HG02588 (cell line): ENCODE measurements around the gene PAFAH1B1.
"Not testable (repeated sequence)": the region's sequence is repeated elsewhere in the genome, so short reads cannot be mapped to it uniquely, and the experiment has no call there.

Experiments used
- ATAC-seq: cut with Tn5 transposase; IDR thresholded peaks from one replicate; pipeline ENCODE4 v1.9.1; 2021; ENCODE audit warnings: mild to moderate bottlenecking, moderate library complexity; ENCODE audit not compliant: unreplicated experiment

PAFAH1B1 gene

DNA sequence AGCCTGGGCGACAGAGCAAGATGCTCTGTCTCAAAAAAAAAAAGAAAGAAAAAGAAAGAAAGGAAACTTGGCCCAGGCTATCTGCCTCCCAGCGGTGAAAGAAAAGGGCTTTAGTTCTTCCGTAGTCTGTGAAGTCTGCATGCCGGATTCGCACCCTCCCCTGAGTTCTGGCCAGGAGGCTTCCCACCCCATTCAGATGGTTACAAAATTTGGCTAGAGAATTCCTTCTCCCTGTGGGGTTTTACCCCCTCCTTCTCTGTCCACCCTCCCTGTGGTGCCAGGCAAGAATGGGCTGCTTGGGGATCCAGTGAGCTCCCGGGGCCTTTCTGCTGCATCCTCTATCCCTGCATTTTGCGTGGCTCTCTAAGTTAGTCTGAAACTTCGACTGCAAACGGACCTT lies 37.8 kb downstream of the PAFAH1B1 start:
- ATAC-seq = no peak

DNA sequence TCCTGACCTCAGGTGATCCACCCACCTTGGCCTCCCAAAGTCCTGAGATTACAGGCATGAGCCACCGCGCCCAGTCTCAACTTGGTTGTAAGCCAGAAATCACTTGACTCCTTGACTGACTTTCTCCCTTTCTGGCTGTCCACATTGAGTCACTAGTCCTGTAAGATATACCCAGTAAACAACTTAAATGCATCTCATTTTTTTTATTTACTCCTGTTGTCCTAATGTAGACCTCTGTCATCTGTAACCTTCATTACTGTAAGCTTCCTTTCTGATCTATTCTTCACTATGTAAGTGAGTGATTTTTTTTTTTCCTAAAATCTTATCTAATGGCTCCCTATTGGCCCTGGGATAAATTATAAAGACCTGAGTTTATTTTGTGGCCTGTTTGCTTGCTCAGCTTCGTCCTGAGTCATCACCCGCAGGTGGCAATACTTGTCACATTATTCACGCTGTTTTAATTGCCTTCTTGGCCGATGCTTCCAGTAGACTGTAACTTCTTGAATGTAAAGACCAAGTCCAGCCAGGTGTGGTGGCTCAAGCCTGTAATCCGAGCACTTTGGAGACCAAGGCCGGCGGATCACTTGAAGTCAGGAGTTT lies 41.0 kb downstream of the PAFAH1B1 start:
- no peak for ATAC-seq

DNA sequence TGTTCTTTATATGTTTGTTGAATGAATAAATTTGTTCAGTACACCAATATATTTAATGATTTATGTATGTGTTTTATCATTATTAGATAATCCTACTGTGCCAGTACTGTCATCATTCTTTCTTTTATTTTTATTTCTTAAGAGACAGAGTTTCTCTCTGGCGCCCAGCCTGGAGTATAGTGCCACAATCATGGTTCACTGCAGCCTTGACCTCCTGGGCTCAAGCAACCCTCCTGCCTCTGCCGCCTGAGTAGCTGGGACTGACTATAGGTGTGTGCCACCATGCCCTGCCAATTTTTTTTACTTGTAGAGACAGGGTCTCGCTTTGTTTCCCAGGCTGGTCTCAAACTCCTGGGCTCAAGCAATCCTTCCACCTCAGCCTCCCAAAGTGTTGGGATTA lies 41.8 kb downstream of the PAFAH1B1 start:
- no peak for ATAC-seq

DNA sequence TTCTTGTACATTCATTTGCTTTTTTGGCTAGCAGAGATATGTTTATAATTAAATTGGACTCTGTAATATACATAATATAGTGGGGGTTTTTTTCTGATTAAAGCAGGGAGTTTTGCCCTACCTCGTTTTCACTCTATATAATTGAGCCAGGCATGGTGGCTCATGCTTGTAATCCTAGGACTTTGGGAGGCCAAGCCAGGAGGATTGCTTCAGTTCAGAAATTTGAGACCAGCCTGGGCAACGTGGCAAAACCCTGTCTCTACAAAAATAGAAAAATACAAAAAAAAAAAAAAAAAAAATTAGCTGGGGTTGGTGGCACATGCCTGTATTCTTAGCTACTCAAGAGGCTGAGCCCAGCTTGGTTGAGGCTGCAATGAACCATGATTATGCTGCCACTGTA lies 42.2 kb downstream of the PAFAH1B1 start:
- no peak for ATAC-seq

DNA sequence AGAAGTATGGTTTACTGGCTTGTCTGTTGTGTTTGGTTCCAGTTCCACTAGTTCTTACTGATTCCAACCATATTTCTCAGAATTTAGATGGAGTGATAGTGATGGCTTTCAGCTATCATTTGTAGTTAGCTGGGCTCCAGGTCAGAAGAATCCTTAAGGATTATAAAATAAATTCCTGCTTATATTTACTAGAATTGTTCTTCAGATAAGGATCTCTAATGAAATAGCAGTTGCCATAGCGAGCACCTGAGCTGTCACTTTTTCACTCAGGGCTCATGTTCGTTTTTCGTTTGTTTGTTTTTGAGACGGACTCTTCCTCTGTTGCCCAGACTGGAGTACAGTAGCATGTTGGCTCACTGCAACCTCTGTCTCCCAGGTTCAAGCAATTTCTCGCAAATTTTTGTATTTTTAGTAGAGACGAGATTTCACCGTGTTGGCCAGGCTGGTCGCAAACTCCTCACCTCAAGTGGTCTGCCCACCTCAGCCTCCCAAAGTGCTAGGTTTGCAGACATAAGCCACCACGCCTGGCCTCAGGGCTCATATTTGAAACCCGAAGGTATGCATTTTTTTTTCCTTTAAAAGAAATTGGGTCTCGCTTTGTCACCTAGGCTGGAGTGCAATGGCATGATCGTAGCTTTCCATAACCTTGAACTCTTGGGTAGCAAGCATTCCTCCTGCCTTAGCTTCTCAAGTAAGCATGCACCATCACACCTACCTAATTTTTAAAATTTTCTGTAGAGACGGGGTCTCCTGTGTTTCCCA lies 42.9 kb downstream of the PAFAH1B1 start:
- no peak for ATAC-seq

DNA sequence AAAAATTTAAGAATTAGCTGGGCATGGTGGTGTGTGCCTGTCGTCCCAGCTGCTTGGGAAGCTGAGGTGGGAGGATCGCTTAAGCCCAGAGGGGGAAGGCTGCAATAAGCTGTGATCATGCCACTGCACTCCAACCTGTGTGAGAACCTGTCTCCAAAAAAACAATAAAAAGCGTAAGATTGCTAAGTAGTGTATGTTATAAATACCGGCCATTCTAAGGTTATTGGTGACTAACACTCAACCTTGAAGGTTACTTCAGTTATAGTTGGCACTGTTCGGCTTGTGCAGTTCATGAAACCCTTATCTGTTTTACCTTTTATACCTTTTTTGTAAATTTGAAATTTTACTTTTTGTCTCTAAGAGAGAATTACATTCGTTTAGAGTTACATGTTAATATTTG lies 44.0 kb downstream of the PAFAH1B1 start:
- ATAC-seq = no peak

DNA sequence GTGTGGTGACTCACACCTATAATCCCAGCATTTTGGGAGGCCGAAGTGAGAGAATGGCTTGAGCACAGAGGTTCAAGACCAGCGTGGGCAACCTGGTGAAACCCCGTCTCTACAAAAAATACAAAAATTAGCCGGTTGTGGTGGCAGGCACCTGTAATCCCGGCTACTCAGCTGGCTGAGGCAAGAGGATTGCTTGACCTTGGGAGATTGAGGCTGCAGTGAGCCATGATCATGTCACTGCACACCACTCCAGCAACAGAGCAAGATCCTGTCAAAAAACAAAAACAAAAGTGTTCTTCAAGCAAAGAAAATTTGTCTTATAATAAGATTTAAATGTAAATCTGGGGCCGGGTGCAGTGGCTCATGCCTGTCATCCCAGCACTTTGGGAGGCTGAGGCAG lies 51.5 kb downstream of the PAFAH1B1 start:
- no peak for ATAC-seq

DNA sequence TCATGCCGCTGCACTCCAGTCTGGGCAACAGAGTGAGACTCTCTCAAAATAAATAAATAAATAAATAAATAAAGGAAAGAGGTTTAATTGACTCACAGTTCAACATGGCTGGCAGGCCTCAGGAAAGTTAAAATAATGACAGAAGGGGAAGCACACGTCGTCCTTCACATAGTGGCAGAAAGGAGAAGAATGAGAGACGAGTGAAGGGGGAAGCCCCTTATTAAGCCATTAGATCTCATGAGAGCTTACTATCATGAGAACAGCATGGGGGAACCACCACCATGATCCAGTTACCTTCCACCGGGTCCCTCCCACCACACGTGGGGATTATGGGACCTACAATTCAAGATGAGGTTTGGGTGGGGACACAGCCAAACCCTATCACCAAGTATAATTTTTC lies 54.5 kb downstream of the PAFAH1B1 start:
- ATAC-seq = no peak

DNA sequence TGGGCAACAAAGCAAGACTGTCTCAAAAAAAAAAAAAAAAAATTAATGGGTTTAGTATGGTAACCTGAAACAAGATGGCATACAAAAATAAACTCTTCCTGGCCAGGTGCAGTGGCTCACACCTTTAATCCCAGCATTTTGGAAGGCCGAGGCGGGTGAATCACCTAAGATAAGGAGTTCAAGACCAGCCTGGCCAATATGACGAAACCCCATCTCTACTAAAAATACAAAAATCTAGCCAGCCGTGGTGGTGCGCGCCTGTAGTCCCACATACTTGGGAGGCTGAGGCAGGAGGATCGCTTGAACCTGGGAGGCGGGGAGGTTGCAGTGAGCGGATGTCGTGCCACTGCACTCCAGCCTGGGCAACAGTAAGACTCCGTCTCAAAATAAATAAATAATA lies 55.7 kb downstream of the PAFAH1B1 start:
- ATAC-seq = no peak

DNA sequence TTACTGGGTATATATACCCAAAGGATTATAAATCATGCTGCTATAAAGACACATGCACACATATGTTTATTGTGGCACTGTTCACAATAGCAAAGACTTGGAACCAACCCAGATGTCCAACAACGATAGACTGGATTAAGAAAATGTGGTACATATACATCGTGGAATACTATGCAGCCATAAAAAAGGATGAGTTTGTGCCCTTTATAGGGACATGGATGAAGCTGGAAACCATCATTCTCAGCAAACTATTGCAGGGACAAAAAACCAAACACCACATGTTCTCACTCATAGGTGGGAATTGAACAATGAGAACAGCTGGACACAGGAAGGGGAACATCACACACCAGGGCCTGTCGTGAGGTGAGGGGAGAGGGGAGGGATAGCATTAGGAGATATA lies 59.5 kb downstream of the PAFAH1B1 start:
- ATAC-seq = not testable (repeated sequence)

DNA sequence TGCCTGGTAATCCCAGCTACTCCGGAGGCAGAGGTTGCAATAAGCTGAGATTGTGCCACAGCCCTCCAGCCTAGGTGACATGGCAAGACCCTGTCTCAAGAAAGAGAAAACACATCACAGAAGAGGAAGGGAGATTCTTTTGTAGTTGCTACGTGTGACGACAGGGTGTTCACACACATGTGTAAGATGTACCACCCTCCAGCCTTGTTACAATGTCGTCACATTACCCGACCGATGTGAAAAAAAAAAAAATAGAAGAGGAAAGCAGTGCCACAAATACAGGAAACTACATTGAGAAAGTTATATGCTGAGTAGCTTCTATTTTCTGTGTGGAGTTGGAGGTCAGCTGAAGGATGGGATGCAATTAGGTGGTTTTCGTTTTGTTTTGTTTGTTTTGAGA lies 62.1 kb downstream of the PAFAH1B1 start:
- ATAC-seq = no peak

DNA sequence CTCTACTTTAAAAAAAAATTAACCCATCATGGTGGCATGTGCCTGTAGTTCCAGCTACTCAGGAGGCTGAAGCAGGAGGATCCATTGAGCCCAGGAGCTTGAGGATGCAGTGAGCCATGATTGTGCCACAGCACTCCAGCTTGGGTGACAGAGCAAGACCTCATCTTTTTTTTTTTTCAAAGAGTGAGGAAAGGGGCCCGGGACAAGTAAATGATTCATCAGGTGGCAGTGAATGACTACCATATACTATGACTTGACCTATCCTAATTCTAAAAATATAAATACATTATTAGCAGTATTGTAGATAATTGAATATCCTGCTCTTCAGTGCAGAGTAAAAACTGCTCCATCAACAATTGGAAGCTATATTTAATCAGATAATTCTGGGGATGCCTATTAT lies 62.8 kb downstream of the PAFAH1B1 start:
- ATAC-seq = no peak

DNA sequence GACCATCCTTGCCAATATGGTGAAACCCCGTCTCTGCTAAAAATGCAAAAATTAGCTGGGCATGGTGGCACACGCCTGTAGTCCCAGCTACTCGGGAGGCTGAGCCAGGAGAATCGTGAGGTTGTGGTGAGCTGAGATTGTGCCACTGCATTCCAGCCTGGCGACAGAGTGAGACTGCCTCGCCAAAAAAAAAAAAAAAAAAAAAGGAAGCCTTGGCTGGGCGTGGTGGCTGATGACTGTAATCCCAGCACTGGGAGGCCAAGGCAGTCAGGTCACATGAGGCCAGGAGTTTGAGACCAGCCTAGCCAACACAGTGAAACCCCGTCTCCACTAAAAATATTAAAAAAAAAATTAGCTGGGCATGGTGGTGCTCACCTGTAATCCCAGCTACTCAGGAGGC lies 65.9 kb downstream of the PAFAH1B1 start:
- ATAC-seq = not testable (repeated sequence)

DNA sequence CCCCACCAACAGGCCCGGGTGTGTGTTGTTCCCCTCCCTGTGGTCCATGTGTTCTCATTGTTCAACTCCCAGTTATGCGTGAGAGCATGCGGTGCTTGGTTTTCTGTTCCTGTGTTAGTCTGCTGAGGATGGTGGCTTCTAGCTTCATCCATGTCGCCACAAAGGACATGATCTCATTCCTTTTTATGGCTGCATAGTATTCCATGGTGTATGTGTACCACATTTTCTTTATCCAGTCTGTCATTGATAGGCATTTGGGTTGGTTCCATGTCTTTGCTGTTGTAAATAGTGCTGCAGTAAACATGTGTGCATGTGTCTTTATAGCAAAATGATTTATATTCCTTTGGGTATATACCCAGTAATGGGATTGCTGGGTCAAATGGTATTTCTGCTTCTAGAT lies 67.0 kb downstream of the PAFAH1B1 start:
- ATAC-seq = not testable (repeated sequence)

DNA sequence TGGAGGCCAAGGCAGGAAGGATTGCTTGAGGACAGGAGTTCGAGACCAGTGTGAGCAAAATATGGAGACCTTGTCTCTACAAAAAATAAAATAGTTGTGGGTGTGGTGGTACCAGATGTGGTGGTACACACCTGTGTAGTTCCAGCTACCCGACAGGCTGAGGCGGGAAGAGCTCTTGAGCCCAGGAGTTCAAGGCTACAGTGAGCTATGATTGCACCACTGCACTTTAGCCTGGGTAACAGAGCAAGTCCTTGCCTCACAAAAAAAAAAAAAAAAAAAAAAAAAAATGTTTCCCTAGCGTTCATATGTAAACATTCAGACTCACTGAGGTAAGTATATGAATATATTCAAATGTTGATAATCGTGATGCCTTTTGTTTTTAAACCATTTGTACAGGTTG lies 78.6 kb downstream of the PAFAH1B1 start:
- ATAC-seq = no peak

DNA sequence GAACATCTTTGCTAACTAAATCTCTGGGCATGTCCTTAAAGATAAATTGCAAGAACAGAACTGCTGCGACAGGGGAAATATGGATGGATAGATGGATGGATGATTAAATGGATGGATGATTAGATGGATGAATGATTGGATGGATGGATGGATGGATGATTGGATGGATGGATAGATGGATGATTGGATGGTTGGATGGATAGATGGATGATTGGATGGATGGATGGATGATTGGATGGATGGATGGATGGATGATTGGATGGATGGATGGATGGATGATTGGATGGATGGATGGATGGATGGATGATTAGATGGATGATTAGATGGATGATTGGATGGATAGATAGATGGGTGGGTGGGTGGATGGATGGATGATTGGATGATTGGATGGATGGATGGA lies 85.8 kb downstream of the PAFAH1B1 start:
- not testable (repeated sequence) for ATAC-seq

DNA sequence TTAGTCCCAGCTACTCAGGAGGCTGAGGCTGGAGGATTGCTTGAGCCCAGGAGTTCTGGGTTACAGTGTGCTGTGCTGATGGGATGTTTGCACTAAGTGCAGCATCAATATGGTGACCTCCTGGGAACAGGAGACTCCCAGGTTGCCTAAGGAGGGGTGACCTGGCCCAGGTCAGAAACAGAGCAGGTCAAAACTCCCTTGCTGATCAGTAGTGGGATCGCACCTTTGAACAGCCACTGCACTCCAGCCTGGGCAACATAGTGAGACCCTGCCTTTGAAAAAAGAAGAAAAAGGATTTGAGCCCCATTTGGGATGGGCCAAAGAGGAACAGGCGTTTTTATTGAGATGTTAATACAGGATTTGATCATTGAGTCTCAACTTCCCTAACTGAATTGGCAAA lies 87.5 kb downstream of the PAFAH1B1 start:
- no peak for ATAC-seq

DNA sequence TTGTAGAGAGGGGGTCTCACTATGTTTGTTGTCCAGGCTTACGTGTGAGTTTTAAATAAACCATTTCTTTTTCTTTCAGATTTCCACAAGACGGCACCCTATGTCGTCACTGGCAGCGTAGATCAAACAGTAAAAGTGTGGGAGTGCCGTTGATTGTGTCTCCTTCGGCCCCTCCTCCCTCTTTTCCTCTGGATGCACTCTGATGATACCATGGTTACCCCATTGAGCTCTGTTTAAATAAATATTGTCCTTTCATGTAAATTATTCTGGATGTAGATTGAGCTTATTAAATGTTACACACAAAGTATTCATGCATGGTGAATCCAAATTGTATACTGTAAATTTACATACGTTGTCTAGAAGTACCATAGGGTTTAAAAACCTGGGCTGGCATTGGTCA lies 88.2 kb downstream of the PAFAH1B1 start:
- no peak for ATAC-seq

DNA sequence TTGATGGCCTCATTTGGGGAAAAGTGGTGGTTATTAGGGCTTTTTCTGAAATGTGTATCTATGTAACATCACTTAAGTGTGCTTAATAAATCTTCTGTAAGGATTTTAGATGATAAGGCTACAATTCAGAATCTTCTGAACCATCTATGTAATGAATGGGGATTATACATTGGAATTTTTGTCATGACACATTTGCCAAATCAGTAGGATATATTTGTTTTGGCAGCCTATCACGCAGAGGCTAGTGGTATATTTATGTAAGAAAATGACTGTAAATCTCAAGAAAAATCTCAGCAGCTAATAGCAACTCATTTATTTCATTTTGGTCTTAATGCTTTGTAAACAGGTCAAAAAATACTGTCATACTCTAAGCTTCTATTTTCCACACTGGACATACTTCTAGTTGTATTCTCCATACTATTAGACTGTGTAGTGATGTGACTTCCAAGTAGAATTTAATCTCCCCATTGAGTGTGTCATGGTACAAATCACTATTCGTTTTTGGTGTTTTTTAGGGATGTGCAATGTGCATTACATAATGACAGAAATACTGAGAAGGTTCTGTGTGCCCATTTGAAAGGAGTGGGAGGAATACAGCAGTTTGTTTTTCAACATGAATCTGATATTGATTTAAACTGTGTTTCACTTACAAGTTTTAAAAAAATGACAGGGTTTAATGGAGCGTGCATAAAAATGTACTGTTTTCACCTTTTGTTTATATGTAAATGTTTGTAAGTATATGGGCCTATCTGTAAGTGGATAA lies 88.9 kb downstream of the PAFAH1B1 start:
- no peak for ATAC-seq

DNA sequence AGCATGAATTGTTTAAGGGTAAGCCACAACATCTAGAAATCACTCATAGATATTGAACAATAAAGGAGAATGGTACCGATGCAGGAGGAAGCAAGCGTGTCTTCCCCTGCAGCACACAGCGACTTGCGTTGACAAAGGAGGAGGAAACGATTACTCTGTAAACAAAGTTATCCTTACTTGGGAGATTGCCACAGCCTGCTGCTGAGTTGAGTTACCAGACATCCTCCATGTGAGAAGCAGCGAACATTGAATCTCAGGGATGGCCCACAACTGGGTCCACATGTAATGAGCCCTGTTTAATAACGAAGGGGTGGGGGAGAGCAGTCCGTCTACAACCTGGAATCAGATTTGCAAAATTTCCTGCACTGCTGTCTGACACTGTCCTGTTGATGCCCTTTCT lies 90.5 kb downstream of the PAFAH1B1 start:
- no peak for ATAC-seq

DNA sequence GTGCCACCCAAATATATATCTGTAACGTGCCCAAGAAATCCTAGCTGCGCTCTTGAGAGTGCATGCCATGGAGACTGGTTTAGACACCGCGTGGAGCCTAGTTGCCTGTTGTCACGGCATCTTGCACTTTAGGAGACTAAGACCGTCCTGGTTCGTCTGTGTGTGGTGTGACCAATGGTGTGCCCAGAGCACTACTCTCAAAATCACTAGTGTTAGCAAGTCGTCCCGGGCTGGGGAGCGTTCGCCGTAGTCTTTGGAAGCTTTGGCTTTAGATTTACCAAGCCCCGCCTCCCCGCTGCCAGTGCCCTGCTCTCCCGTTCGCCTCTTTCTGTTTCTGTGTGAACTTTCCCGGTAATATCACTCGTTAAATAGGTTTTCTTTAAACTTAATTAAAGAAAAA lies 91.1 kb downstream of the PAFAH1B1 start:
- ATAC-seq = no peak

DNA sequence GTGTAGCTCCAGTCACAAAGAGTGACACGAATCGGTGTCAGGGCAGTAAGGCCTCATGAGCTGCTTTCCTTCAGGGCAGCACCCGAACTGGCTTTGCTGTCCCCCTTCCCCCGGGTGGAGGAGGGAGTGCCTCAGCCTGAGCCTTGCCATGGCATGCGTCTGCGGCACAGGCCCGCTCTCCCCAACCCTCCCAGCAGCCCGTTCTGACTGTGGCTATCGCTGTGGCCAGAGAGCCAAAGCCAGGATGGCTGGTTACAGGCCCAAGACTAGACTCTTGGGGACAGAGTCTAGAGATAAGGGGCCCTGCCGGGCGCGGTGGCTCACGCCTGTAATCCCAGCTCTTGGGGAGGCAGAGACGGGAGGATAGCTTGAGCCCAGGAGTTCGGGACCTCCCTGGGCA lies 92.2 kb downstream of the PAFAH1B1 start:
- ATAC-seq = no peak
